ENCODE measurements around the gene HECW1.
"Not testable (repeated sequence)": the region's sequence is repeated elsewhere in the genome, so short reads cannot be mapped to it uniquely, and the experiment has no call there.

The HECW1 gene

GRCh38 chr7:43112459-43112940 lies at the start of gene HECW1:
Gene HECW1 (plus strand): TSS chr7:43112647. CDS start chr7:43243906, 131,259 bp downstream.
- DNase-seq = no peak

- no peak for DNase-seq
These were observed 40.8 kb upstream of the HECW1 start for GRCh38 chr7:43071604-43072003.

- no peak for DNase-seq
These were observed 39.9 kb upstream of the HECW1 start for GRCh38 chr7:43072530-43072929.

- not testable (repeated sequence) for DNase-seq
These were observed 38.6 kb upstream of the HECW1 start for GRCh38 chr7:43073811-43074210.

GRCh38 chr7:43076189-43076605 lies 36.2 kb upstream of the HECW1 start:
- no peak for DNase-seq

GRCh38 chr7:43076606-43077005 lies 35.8 kb upstream of the HECW1 start:
- DNase-seq = no peak

GRCh38 chr7:43077285-43077684 lies 35.2 kb upstream of the HECW1 start:
- no peak for DNase-seq

GRCh38 chr7:43077732-43078391 lies 34.6 kb upstream of the HECW1 start:
- no peak for DNase-seq

- DNase-seq = no peak
These were observed 33.7 kb upstream of the HECW1 start for GRCh38 chr7:43078794-43079193.

GRCh38 chr7:43081603-43082002 lies 30.8 kb upstream of the HECW1 start:
- no peak for DNase-seq

- DNase-seq = no peak
These were observed 29.3 kb upstream of the HECW1 start for GRCh38 chr7:43083106-43083505.

GRCh38 chr7:43085017-43085416 lies 27.4 kb upstream of the HECW1 start:
- no peak for DNase-seq

GRCh38 chr7:43085992-43086391 lies 26.5 kb upstream of the HECW1 start:
- no peak for DNase-seq

GRCh38 chr7:43092819-43093218 lies 19.6 kb upstream of the HECW1 start:
- no peak for DNase-seq

- no peak for DNase-seq
These were observed 15.6 kb upstream of the HECW1 start for GRCh38 chr7:43096875-43097274.

- DNase-seq = no peak
These were observed 12.7 kb upstream of the HECW1 start for GRCh38 chr7:43099750-43100149.

GRCh38 chr7:43104874-43105520 lies 7.5 kb upstream of the HECW1 start:
- DNase-seq = no peak

- DNase-seq = no peak
These were observed 6.8 kb upstream of the HECW1 start for GRCh38 chr7:43105521-43106120.

GRCh38 chr7:43108255-43109011 lies 4.0 kb upstream of the HECW1 start:
- no peak for DNase-seq

- DNase-seq = no peak
These were observed 1.5 kb upstream of the HECW1 start for GRCh38 chr7:43110791-43111535.

- DNase-seq = no peak
These were observed 603 bp upstream of the HECW1 start for GRCh38 chr7:43111630-43112458.
